ENCODE data around the gene SLFN12L. TPM values are rescaled to one million over a fixed set of nuclear protein-coding genes. Genes with fewer than 3 reads are reported as not detected.
"Not testable (repeated sequence)": the region's sequence is repeated elsewhere in the genome, so short reads cannot be mapped to it uniquely, and the experiment has no call there.

The SLFN12L gene
- total RNA-seq, 2 donors from 2014 or later: 0.22 to 0.59 TPM

- Histone ChIP-seq H3K27me3 (no peaks in the 10 kb centered on the region), H3K4me3 (no peak overlapping the region), H3K36me3 (no peaks in the 10 kb centered on the region), H3K9me3 (no peaks in the 10 kb centered on the region), H3K27ac (peak overlapping the region; percentile 58 to 62), H3K4me1 (peaks cover 3 to 23% of the 10 kb centered on the region in 2 donors)
- DNase-seq (ENCODE audit: low spot score): no peak
- TF ChIP-seq, protein P1, sequence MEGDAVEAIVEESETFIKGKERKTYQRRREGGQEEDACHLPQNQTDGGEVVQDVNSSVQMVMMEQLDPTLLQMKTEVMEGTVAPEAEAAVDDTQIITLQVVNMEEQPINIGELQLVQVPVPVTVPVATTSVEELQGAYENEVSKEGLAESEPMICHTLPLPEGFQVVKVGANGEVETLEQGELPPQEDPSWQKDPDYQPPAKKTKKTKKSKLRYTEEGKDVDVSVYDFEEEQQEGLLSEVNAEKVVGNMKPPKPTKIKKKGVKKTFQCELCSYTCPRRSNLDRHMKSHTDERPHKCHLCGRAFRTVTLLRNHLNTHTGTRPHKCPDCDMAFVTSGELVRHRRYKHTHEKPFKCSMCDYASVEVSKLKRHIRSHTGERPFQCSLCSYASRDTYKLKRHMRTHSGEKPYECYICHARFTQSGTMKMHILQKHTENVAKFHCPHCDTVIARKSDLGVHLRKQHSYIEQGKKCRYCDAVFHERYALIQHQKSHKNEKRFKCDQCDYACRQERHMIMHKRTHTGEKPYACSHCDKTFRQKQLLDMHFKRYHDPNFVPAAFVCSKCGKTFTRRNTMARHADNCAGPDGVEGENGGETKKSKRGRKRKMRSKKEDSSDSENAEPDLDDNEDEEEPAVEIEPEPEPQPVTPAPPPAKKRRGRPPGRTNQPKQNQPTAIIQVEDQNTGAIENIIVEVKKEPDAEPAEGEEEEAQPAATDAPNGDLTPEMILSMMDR (IDR thresholded peaks at IDR 0.05): no peak
Measured at GRCh38 chr17:35541434-35541833, 4.0 kb upstream of the SLFN12L start.

- peak; percentile 63 for DNase-seq (ENCODE audit: low spot score)
- TF ChIP-seq, protein P1 (IDR thresholded peaks at IDR 0.05): no peak
- no peaks in the 10 kb centered on the region for H3K9me3 ChIP-seq
- H3K36me3 ChIP-seq: no peaks in the 10 kb centered on the region
- no peaks in the 10 kb centered on the region for H3K27me3 ChIP-seq
- peaks cover 3 to 23% of the 10 kb centered on the region in 2 donors for H3K4me1 ChIP-seq
- H3K4me3 ChIP-seq: peak overlapping the region; percentile 7 to 31
- peak overlapping the region; percentile 58 to 62 for H3K27ac ChIP-seq
Measured at GRCh38 chr17:35540589-35541404, 3.3 kb upstream of the SLFN12L start.

DNA sequence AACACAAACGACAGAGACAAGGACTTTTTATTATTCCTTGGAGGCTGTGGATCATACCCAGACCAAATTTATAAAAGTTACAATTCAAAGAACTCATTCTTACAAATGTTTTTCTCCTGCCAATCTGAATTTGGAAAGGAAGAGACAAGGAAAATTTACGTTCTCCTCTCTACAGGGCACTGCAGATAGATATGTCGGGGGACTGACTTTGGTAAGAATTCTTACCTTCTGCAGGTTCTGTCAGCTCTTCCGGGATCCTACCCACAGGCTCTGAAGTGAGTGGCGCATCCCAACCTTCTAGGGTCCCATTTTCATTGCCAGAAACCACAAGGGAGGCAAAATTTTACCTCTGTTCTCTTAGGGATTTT is 2.2 kb upstream of the SLFN12L start:
- peaks cover 3 to 23% of the 10 kb centered on the region in 2 donors for H3K4me1 ChIP-seq
- no peaks in the 10 kb centered on the region for H3K36me3 ChIP-seq
- H3K27me3 ChIP-seq: no peaks in the 10 kb centered on the region
- no peaks in the 10 kb centered on the region for H3K9me3 ChIP-seq
- no peak for DNase-seq (ENCODE audit: low spot score)
- TF ChIP-seq, protein P1 (IDR thresholded peaks at IDR 0.05): peak; percentile 7 to 9
- H3K27ac ChIP-seq: peak overlapping the region in 1 of 2 donors; percentile 58
- H3K4me3 ChIP-seq: no peak overlapping the region

GRCh38 chr17:35536664-35537171 is 760 bp downstream of the SLFN12L start:
- peak overlapping the region; percentile 13 to 30 for H3K27ac ChIP-seq
- no peak overlapping the region for H3K4me3 ChIP-seq
- H3K27me3 ChIP-seq: no peaks in the 10 kb centered on the region
- peaks cover 3 to 23% of the 10 kb centered on the region in 2 donors for H3K4me1 ChIP-seq
- no peak for DNase-seq (ENCODE audit: low spot score)
- TF ChIP-seq, protein P1 (IDR thresholded peaks at IDR 0.05): no peak
- no peaks in the 10 kb centered on the region for H3K9me3 ChIP-seq
- H3K36me3 ChIP-seq: no peaks in the 10 kb centered on the region

DNA sequence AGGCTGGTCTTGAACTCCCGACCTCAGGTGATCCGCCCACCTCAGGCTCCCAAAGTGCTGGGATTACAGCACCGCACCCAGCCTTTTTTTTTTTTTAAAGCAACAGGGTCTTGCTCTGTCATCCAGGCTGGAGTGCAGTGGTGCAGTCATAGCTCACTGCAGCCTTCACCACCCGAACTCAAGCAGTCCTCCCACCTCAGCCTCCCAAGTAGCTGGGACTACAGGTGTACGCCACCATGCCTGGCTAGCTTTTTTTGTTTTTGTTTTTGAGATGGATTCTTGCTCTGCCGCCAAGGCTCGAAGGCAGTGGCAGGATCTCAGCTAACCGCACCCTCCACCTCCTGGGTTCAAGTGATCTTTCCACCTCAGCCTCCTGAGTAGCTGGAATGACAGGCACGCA is 2.1 kb downstream of the SLFN12L start:
- H3K27me3 ChIP-seq; H3K9me3 ChIP-seq; DNase-seq (ENCODE audit: low spot score); H3K36me3 ChIP-seq; H3K27ac ChIP-seq; H3K4me3 ChIP-seq: not testable (repeated sequence)
- peaks cover 3 to 23% of the 10 kb centered on the region in 2 donors for H3K4me1 ChIP-seq

DNA sequence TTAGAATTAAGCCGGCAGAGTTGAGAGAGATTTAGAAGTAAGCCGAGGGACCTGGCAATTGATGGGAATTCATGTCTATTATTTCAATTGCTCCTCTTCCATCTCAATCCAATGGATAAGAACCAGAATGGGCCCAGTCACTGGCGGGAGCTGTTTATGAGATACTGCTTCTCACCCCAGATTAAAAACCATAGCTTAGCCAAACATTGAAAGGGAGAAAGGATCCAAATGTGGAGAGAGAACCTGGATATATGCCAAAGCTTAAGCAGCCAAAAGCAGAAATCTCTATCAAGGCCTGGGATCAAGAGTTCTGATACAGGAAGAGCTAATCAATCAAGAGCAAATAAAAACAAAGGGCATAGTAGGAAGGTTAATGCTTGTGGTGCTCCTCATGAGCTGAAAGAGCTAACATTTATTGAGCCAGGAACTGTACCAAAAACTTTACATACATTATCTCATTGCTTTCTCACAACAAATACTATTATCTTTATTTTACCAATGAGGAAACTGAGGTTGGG is 2.8 kb downstream of the SLFN12L start:
- DNase-seq (ENCODE audit: low spot score): no peak

More for the DNA sequence above, 2.8 kb downstream of the SLFN12L start:
- H3K36me3 ChIP-seq: no peaks in the 10 kb centered on the region
- peaks cover 3 to 16% of the 10 kb centered on the region in 2 donors for H3K4me1 ChIP-seq
- H3K27ac ChIP-seq: no peak overlapping the region
- H3K4me3 ChIP-seq: no peak overlapping the region
- TF ChIP-seq, protein P1 (IDR thresholded peaks at IDR 0.05): no peak
- no peaks in the 10 kb centered on the region for H3K27me3 ChIP-seq
- H3K9me3 ChIP-seq: no peaks in the 10 kb centered on the region
